ENCODE measurements around the gene NAV2.

DNA sequence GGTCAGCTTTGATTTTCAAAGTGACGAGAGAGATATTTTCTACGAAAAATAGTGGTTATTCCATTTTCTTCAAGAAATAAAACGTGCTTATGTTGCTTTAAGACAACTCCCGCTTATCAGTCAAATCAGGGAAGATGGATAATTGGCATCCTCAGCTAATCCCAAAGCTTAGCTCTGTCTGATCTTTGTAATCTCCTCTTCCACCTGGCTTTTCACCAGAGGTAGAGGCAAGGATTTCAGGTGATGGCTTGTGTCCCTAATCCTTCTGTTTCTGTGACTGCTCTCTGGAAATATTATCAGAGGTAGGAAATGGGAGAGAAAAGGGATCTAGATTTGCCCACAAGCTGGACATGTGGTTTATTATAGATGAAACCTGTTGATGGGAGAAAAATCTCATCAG is 368.7 kb downstream of the NAV2 start:
- no peak for TF ChIP-seq POLR2A (IDR thresholded peaks at IDR 0.05)
- TF ChIP-seq, protein P1, sequence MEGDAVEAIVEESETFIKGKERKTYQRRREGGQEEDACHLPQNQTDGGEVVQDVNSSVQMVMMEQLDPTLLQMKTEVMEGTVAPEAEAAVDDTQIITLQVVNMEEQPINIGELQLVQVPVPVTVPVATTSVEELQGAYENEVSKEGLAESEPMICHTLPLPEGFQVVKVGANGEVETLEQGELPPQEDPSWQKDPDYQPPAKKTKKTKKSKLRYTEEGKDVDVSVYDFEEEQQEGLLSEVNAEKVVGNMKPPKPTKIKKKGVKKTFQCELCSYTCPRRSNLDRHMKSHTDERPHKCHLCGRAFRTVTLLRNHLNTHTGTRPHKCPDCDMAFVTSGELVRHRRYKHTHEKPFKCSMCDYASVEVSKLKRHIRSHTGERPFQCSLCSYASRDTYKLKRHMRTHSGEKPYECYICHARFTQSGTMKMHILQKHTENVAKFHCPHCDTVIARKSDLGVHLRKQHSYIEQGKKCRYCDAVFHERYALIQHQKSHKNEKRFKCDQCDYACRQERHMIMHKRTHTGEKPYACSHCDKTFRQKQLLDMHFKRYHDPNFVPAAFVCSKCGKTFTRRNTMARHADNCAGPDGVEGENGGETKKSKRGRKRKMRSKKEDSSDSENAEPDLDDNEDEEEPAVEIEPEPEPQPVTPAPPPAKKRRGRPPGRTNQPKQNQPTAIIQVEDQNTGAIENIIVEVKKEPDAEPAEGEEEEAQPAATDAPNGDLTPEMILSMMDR (IDR thresholded peaks at IDR 0.05) = no peak

Measured in transverse colon (tissue), 3 donors.